Adipose tissue (tissue), 3 donors: Measurements from ENCODE around the gene WFDC8. TPM values are rescaled to one million over a fixed set of nuclear protein-coding genes. Genes with fewer than 3 reads are reported as not detected.
"Not testable (repeated sequence)": the region's sequence is repeated elsewhere in the genome, so short reads cannot be mapped to it uniquely, and the experiment has no call there.

Experiments
- H3K27ac ChIP-seq: one replicate; pipeline ENCODE4 v1.5.1; 2013; ENCODE audit warnings: low read depth, low read length
- WGBS, 3 donors: extraction: QIAGEN DNeasy Blood & Tissue Kit; methylation state at CpG; one replicate each; pipeline ENCODE4 v1.1.7; 2013; 5-methylcytosine and 5-hydroxymethylcytosine counted together
- polyA plus RNA-seq, 3 donors: library from polyadenylated mRNA; stranded (reverse); fragments of 200-250 nt; gene quantifications; one replicate each; pipeline ENCODE4 v1.2.3, GENCODE V29; 2013
- donor health status: healthy with polysubstance abuse.
- donor health status: Bipolar disorder and iron deficiency.
- donor health status: healthy.

Gene WFDC8
- not detected for polyA plus RNA-seq

- 57 to 75% (median 67%) methylated on average over 4 of the region's 4 CpGs for WGBS, 3 donors
- H3K27ac ChIP-seq = no peak within 1 kb of the TSS
Observed at GRCh38 chr20:45579184-45579583, at the start of gene WFDC8. TSS of gene WFDC8 (minus strand) at chr20:45579284. CDS start at chr20:45579247, 37 bp downstream.

GRCh38 chr20:45626540-45626939 is 47.5 kb upstream of the WFDC8 start:
- 61 to 76% (median 68%) methylated on average over 2 of the region's 2 CpGs for WGBS, 3 donors
- no peak overlapping the region for H3K27ac ChIP-seq

- no peak overlapping the region for H3K27ac ChIP-seq
- 30 to 88% (median 86%) methylated on average over 2 of the region's 2 CpGs for WGBS, 3 donors
Observed at GRCh38 chr20:45621593-45621992, 42.5 kb upstream of the WFDC8 start.

GRCh38 chr20:45617591-45617990 is 38.5 kb upstream of the WFDC8 start:
- 88 to 96% (median 90%) methylated on average over 2 of the region's 2 CpGs for WGBS, 3 donors
- no peak overlapping the region for H3K27ac ChIP-seq

- no peak overlapping the region for H3K27ac ChIP-seq
Observed at GRCh38 chr20:45612314-45612713, 33.2 kb upstream of the WFDC8 start.

GRCh38 chr20:45611054-45611453 is 32.0 kb upstream of the WFDC8 start:
- 54 to 61% (median 57%) methylated on average over 4 of the region's 4 CpGs for WGBS, 3 donors
- H3K27ac ChIP-seq = no peak overlapping the region

- no peak overlapping the region for H3K27ac ChIP-seq
- WGBS, 3 donors = 72 to 100% (median 93%) methylated on average over 1 of the region's 1 CpG
Observed at GRCh38 chr20:45607810-45608209, 28.7 kb upstream of the WFDC8 start.

- no peak overlapping the region for H3K27ac ChIP-seq
- 38 to 68% (median 43%) methylated on average over 1 of the region's 1 CpG for WGBS, 3 donors
Observed at GRCh38 chr20:45595235-45595634, 16.2 kb upstream of the WFDC8 start.

- 36 to 89% (median 37%) methylated on average over 1 of the region's 1 CpG for WGBS, 3 donors
Observed at GRCh38 chr20:45593498-45593897, 14.4 kb upstream of the WFDC8 start.

GRCh38 chr20:45592574-45593189 is 13.6 kb upstream of the WFDC8 start:
- no peak overlapping the region for H3K27ac ChIP-seq
- WGBS, 3 donors = 48 to 67% (median 61%) methylated on average over 5 of the region's 5 CpGs

More at GRCh38 chr20:45593498-45593897, 14.4 kb upstream of the WFDC8 start:
- H3K27ac ChIP-seq = no peak overlapping the region

- WGBS, 3 donors = 27 to 42% (median 27%) methylated on average over 1 of the region's 1 CpG
- H3K27ac ChIP-seq = no peak overlapping the region
Observed at GRCh38 chr20:45589725-45590124, 10.6 kb upstream of the WFDC8 start.

- H3K27ac ChIP-seq = no peak overlapping the region
- WGBS, 3 donors = 70 to 78% (median 71%) methylated on average over 2 of the region's 2 CpGs
Observed at GRCh38 chr20:45588800-45589199, 9.7 kb upstream of the WFDC8 start.

GRCh38 chr20:45585986-45586385 is 6.9 kb upstream of the WFDC8 start:
- H3K27ac ChIP-seq = not testable (repeated sequence)
- 77 to 86% (median 78%) methylated on average over 5 of the region's 5 CpGs for WGBS, 3 donors

- H3K27ac ChIP-seq = not testable (repeated sequence)
- WGBS, 3 donors = 85 to 94% (median 90%) methylated on average over 5 of the region's 5 CpGs
Observed at GRCh38 chr20:45584294-45584693, 5.2 kb upstream of the WFDC8 start.

- no peak overlapping the region for H3K27ac ChIP-seq
- 72 to 80% (median 74%) methylated on average over 3 of the region's 3 CpGs for WGBS, 3 donors
Observed at GRCh38 chr20:45583502-45583901, 4.4 kb upstream of the WFDC8 start.

GRCh38 chr20:45581702-45582101 is 2.6 kb upstream of the WFDC8 start:
- H3K27ac ChIP-seq = no peak overlapping the region

- no peak overlapping the region for H3K27ac ChIP-seq
- WGBS, 3 donors = 68 to 88% (median 84%) methylated on average over 1 of the region's 1 CpG
Observed at GRCh38 chr20:45578231-45578630, 853 bp downstream of the WFDC8 start.

GRCh38 chr20:45576995-45577394 is 2.1 kb downstream of the WFDC8 start:
- WGBS, 3 donors = 26 to 50% (median 49%) methylated on average over 2 of the region's 2 CpGs
- no peak overlapping the region for H3K27ac ChIP-seq

GRCh38 chr20:45575931-45576330 is 3.2 kb downstream of the WFDC8 start:
- 85 to 95% (median 86%) methylated on average over 3 of the region's 3 CpGs for WGBS, 3 donors
- H3K27ac ChIP-seq = no peak overlapping the region

- H3K27ac ChIP-seq = not testable (repeated sequence)
- 77 to 90% (median 81%) methylated on average over 1 of the region's 1 CpG for WGBS, 3 donors
Observed at GRCh38 chr20:45569650-45570049, 9.4 kb downstream of the WFDC8 start.
